Lower lobe of right lung (tissue), 2 donors: ENCODE data around the gene CNTLN. TPM values are rescaled to one million over a fixed set of nuclear protein-coding genes. Genes with fewer than 3 reads are reported as not detected.

ENCODE experiments used
- ATAC-seq, 2 donors: fragments of 200-7000 bp; cut with Tn5 transposase; one replicate each; pipeline ENCODE4 v1.9.1; 2020 to 2022; ENCODE audit warnings: mild to moderate bottlenecking in 2 of 2, moderate library complexity in 2 of 2
- DNase-seq: peaks from one replicate; pipeline ENCODE4 v3.0.0-alpha.2; 2020
- H3K27ac ChIP-seq: fragments of 200-600 bp; one replicate; pipeline ENCODE4 v1.8.0; 2022
- H3K27me3 ChIP-seq: fragments of 200-600 bp; one replicate; pipeline ENCODE4 v1.8.0; 2022; ENCODE audit warnings: low read depth
- H3K36me3 ChIP-seq: fragments of 200-600 bp; one replicate; pipeline ENCODE4 v1.8.0; 2022; ENCODE audit warnings: mild to moderate bottlenecking
- H3K4me1 ChIP-seq: fragments of 200-600 bp; one replicate; pipeline ENCODE4 v1.8.0; 2022
- H3K4me3 ChIP-seq: fragments of 200-600 bp; one replicate; pipeline ENCODE4 v1.8.0; 2022; ENCODE audit warnings: mild to moderate bottlenecking
- H3K9me3 ChIP-seq: fragments of 200-600 bp; one replicate; pipeline ENCODE4 v1.8.0; 2022
- intact Hi-C: fragments of 100-400 bp; cut with DNase I; formaldehyde crosslinking; loops from one replicate; pipeline ENCODE4 v1.11.0; 2022
- total RNA-seq: library from RNA; stranded (reverse); fragmentation: NEBNext Ultra II Directional; extraction: Animal tissue kit (Norgen Biotek cat#: 25700); gene quantifications from one replicate; pipeline ENCODE4 v1.2.1, GENCODE V29; 2021
- TF ChIP-seq, protein P1 (sequence below): fragments of 200-600 bp; IDR thresholded peaks from one replicate; pipeline ENCODE4 v1.8.0; 2022; ENCODE audit warnings: antibody characterized with exemption, mild to moderate bottlenecking
- donor health status: DM: no; HTN: yes; CAD: no; lungs with severe emphysema.

The CNTLN gene
- total RNA-seq, 1 donor from 2014 or later = 9.2 TPM

GRCh38 chr9:17217272-17217671 is 82.4 kb downstream of the CNTLN start:
- Histone ChIP-seq H3K27ac (no peak overlapping the region), H3K9me3 (no peaks in the 10 kb centered on the region), H3K27me3 (no peaks in the 10 kb centered on the region), H3K4me1 (no peaks in the 10 kb centered on the region), H3K4me3 (no peak overlapping the region), H3K36me3 (no peaks in the 10 kb centered on the region)
- DNase-seq = no peak
- intact Hi-C loops = no loop called here
- TF ChIP-seq, protein P1, sequence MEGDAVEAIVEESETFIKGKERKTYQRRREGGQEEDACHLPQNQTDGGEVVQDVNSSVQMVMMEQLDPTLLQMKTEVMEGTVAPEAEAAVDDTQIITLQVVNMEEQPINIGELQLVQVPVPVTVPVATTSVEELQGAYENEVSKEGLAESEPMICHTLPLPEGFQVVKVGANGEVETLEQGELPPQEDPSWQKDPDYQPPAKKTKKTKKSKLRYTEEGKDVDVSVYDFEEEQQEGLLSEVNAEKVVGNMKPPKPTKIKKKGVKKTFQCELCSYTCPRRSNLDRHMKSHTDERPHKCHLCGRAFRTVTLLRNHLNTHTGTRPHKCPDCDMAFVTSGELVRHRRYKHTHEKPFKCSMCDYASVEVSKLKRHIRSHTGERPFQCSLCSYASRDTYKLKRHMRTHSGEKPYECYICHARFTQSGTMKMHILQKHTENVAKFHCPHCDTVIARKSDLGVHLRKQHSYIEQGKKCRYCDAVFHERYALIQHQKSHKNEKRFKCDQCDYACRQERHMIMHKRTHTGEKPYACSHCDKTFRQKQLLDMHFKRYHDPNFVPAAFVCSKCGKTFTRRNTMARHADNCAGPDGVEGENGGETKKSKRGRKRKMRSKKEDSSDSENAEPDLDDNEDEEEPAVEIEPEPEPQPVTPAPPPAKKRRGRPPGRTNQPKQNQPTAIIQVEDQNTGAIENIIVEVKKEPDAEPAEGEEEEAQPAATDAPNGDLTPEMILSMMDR = no peak
- ATAC-seq = no peak

GRCh38 chr9:17219261-17219660 is 84.4 kb downstream of the CNTLN start:
- TF ChIP-seq, protein P1 = no peak
- Histone ChIP-seq H3K9me3 (no peaks in the 10 kb centered on the region), H3K27me3 (no peaks in the 10 kb centered on the region), H3K36me3 (no peaks in the 10 kb centered on the region), H3K4me3 (no peak overlapping the region), H3K4me1 (no peaks in the 10 kb centered on the region), H3K27ac (no peak overlapping the region)
- intact Hi-C loops = no loop called here
- ATAC-seq (no peak), DNase-seq (no peak)

DNA sequence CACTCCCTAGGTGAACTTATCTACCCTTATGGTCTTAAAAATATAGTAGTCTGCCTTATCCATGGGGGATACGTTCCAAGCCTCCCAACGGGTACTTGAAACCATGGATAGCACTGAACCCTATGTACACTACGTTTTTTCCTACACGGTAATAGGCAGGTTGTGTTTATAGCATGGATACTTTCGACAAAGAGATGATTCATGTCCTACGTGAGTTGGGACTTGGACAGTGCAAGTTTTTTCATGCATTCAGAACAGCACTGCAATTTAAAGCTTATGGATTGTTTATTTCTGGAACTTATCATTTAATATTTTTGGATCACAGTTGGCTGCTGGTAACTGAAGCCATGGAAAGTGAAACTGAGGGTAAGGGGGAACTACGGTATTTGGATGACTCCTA is 88.1 kb downstream of the CNTLN start:
- intact Hi-C loops = no loop called here
- H3K27ac ChIP-seq = no peak overlapping the region
- H3K36me3 ChIP-seq = no peaks in the 10 kb centered on the region
- no peaks in the 10 kb centered on the region for H3K9me3 ChIP-seq
- no peak for DNase-seq
- no peaks in the 10 kb centered on the region for H3K27me3 ChIP-seq
- no peak for ATAC-seq
- no peaks in the 10 kb centered on the region for H3K4me1 ChIP-seq
- TF ChIP-seq, protein P1 = no peak
- no peak overlapping the region for H3K4me3 ChIP-seq

DNA sequence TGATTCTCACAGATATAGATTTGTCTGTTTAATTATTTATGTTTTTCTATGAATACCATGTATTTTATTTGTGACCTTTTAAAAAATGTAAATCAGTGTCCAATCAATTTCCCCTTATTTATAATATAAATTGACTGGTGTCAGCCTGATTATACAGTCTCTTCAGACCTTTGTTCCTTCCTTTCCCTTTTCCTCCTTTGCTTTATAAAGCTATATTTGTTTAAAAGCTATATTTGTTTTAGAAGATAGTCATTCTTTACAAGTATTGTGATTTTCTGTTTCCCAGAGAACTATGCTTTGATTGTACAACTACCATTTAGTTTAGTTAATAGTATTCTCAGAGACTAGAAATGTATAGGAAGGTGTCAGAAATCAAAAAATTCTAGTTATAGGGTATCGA is 90.6 kb downstream of the CNTLN start:
- ATAC-seq = no peak
- no peak overlapping the region for H3K27ac ChIP-seq
- DNase-seq = no peak
- H3K36me3 ChIP-seq = no peaks in the 10 kb centered on the region
- no peaks in the 10 kb centered on the region for H3K9me3 ChIP-seq
- no peaks in the 10 kb centered on the region for H3K4me1 ChIP-seq
- H3K4me3 ChIP-seq = no peak overlapping the region
- intact Hi-C loops = no loop called here
- H3K27me3 ChIP-seq = no peaks in the 10 kb centered on the region
- TF ChIP-seq, protein P1 = no peak

DNA sequence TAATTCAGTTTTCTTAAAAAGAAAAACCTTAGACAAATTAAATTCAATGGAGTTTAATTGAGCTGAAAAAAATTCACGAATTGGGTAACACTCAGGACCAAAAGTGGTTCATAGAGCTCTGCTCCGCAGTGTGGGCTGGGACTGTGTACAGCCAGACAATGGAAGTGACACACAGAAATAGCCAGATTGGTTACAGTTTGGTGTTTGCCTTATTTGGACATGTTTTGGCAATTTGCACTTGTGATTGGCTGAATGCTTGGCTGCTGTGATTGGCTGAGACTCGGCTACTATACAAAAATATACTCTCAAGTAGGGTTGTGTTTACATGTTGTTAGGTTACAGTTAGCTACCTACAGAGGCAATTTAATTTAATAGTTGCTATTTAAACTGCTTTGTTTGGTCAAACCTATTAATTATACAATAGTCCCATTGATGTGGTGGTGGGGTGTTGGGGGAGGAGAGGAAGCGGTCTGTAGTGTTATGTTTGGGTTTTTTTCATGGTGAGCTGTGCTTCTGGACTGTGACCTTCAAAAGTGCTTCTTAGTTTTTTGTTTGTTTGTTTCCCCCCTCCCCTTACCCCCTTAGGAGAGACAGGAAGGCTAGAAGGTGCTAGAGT is 95.2 kb downstream of the CNTLN start:
- no peaks in the 10 kb centered on the region for H3K27me3 ChIP-seq
- DNase-seq (no peak), ATAC-seq (no peak)
- H3K4me1 ChIP-seq = no peaks in the 10 kb centered on the region
- H3K36me3 ChIP-seq = no peaks in the 10 kb centered on the region
- H3K4me3 ChIP-seq = no peak overlapping the region
- intact Hi-C loops = no loop called here
- no peak overlapping the region for H3K27ac ChIP-seq
- no peaks in the 10 kb centered on the region for H3K9me3 ChIP-seq
- TF ChIP-seq, protein P1 = no peak
